ENCODE results near the gene P2RX1. TPM values are rescaled to one million over a fixed set of nuclear protein-coding genes. Genes with fewer than 3 reads are reported as not detected.
A peak's percentile ranks its signal among the peaks of the same experiment; 100 is the strongest.

Gene P2RX1
- total RNA-seq, 6 experiments from 2014 or later: 0.08 TPM; not detected in 5

DNA sequence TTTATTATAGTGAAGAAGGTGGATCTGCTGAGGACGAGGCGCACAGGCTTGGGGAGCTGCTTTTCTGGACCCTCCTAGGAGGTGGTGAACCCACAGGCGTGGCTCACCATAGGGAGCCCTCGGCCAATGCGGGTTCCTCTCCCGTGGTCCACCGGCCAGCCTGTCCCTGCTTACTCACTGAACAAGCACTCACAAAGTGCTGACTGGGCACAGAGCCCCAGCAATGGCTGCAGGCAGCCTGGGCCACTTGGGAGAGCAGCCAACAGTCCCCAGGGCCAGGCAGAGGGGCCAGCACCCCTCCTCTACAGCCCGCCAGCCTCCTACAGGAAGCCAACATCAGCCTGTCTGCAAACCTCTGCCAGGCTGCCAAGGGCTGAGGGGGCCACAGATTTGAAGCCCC lies 51.1 kb downstream of the P2RX1 start:
- TF ChIP-seq, protein P1, sequence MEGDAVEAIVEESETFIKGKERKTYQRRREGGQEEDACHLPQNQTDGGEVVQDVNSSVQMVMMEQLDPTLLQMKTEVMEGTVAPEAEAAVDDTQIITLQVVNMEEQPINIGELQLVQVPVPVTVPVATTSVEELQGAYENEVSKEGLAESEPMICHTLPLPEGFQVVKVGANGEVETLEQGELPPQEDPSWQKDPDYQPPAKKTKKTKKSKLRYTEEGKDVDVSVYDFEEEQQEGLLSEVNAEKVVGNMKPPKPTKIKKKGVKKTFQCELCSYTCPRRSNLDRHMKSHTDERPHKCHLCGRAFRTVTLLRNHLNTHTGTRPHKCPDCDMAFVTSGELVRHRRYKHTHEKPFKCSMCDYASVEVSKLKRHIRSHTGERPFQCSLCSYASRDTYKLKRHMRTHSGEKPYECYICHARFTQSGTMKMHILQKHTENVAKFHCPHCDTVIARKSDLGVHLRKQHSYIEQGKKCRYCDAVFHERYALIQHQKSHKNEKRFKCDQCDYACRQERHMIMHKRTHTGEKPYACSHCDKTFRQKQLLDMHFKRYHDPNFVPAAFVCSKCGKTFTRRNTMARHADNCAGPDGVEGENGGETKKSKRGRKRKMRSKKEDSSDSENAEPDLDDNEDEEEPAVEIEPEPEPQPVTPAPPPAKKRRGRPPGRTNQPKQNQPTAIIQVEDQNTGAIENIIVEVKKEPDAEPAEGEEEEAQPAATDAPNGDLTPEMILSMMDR (IDR thresholded peaks at IDR 0.05): no peak
- Mint-ChIP-seq H3K27me3 (ENCODE audit: insufficient read depth) (peaks cover 2% of the 10 kb centered on the region), H3K4me1 (ENCODE audit: low read depth) (peaks cover 11% of the 10 kb centered on the region), H3K4me3 (no peak overlapping the region), H3K36me3 (ENCODE audit: low read depth) (peaks cover 5% of the 10 kb centered on the region; the same call in 1 of the 2 replicates), H3K9me3 (no peaks in the 10 kb centered on the region), H3K27ac (peak overlapping the region; percentile 78)
- DNase-seq: peak; percentile 75

DNA sequence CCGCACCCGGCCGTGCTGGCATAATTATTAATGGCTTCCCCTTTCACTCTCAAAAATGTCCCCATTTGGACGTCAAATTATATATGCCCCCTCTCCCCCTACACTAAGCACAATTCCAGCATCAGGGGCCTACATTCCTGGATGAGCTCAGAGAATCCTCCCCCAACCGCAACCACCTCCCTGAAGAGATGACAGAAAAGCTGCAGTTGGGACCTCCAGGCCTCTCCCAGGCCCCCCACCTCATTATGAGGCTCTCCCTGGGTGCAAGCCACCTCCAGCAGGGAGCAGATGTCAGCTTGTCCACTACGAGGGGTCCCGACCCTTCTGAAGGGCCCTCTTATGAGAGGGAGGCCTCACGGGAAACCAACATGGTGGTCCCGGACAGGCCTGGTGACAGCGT lies 51.7 kb downstream of the P2RX1 start:
- Mint-ChIP-seq H3K27me3 (ENCODE audit: insufficient read depth) (peaks cover 3% of the 10 kb centered on the region), H3K9me3 (no peaks in the 10 kb centered on the region), H3K4me3 (no peak overlapping the region), H3K36me3 (ENCODE audit: low read depth) (peaks cover 5% of the 10 kb centered on the region; the same call in 1 of the 2 replicates), H3K27ac (no peak overlapping the region), H3K4me1 (ENCODE audit: low read depth) (peaks cover 11% of the 10 kb centered on the region)
- DNase-seq: no peak
- TF ChIP-seq, protein P1 (IDR thresholded peaks at IDR 0.05): no peak

DNA sequence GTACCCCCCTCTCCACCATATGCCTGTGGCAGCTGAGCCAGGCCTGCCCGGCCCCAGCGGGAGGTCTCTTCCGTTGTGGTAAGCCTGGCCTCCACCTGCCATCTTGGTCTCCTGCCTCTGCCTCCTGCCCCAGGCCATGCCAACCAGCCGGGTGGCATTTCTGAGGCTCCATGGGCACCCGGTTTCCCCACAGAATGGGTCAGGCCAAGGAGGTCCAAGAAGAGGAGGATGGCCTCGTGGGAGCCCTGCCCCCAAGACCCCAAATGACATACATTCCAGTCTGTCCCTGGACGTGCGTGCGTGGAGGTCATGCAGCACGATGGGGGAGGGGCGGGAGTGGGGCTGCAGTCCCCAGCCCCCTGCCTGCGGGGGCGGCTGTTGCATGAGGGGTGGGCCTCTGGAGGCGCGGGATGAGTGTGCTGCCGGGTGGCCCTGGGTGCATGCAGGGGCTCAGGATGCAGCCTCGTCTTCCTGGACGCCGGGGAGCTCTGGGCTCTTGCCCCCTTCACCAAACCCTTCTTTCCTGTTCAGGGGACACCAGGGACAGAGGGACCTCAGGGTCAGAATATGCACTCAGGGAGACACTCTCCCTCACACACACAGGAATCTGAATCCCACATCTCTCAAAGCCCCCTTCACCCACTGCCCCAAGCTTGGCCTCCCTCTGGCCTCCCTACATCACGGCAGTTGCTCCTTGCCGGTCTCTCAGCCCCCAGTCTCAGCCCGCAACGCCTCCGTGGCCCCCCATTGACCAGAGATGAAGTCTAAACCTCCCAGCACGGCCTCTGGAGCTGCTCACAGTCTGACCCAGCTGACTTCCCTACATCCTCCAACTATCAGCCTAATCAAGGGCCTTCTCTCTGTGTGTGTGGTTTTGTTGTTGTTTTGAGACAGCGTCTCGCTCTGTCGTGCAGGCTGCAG lies 54.2 kb downstream of the P2RX1 start:
- Mint-ChIP-seq H3K4me1 (ENCODE audit: low read depth) (peaks cover 11% of the 10 kb centered on the region), H3K27ac (no peak overlapping the region), H3K36me3 (ENCODE audit: low read depth) (peaks cover 5% of the 10 kb centered on the region; the same call in 1 of the 2 replicates), H3K27me3 (ENCODE audit: insufficient read depth) (peaks cover 3% of the 10 kb centered on the region; the same call in 1 of the 2 replicates), H3K9me3 (no peaks in the 10 kb centered on the region), H3K4me3 (no peak overlapping the region)
- no peak for DNase-seq
- TF ChIP-seq, protein P1 (IDR thresholded peaks at IDR 0.05): no peak

DNA sequence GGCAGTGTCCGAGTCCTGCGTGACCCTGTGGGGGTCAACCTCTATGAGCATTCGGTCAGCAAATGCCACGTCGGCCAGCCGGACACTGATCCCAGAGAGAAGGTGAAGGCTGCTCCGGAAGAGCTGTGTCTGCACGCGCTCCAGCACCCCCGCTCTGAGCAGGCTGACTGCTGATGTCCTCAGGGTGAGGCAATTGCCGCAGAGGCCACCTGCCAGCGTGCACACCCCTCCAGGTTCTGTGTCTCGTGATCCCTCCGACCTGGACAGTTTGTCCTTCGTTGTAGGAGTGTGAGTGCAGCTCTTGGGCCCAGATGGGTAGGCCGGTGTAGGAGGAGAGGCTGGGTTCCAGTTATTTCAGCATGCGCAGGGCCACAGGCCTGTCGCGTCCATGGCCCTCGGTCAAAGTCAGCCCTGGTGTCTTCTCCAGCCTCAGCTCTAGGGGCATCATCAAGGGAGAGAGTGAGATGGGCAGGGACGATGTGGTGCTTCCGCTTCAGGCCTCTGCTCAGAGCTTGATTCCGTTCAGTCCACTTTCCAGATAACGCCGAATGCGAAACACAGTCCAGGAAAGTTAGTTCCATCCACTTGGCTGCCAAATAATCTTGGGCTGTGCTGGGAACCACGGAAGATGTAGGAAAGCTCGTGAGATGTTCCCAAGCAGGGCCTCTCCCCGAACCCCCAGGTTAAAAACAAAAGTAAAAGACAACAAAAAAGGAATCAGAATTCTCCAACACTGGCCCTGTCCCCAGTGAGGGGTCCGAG lies 55.1 kb downstream of the P2RX1 start:
- DNase-seq: no peak
- Mint-ChIP-seq H3K27me3 (ENCODE audit: insufficient read depth) (0 out of 2 replicates have a peak, but pooled peaks cover 2% of the 10 kb centered on the region), H3K36me3 (ENCODE audit: low read depth) (peaks cover 5% of the 10 kb centered on the region; the same call in 1 of the 2 replicates), H3K4me3 (no peak overlapping the region), H3K4me1 (ENCODE audit: low read depth) (peaks cover 11% of the 10 kb centered on the region), H3K9me3 (no peaks in the 10 kb centered on the region), H3K27ac (no peak overlapping the region)
- TF ChIP-seq, protein P1 (IDR thresholded peaks at IDR 0.05): no peak

DNA sequence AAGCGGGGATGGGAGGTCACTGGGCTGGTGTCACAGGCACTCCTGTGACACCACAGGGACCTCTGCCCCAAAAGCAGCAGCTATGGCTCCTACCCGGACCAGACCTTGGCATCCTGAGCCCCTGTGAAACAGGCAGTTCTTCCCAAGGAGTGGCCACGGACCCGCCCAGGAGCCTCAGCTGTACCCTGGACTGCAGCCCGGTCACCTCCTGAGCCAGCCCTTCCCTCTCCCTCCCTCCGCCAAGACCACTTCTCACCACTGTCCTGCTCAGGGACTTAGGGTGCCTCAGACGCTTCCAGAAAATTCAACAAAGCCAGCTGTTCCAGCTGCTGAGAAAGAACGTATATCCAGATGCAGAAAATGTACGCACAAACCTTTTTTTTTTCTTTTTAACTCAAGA lies 56.3 kb downstream of the P2RX1 start:
- Mint-ChIP-seq H3K36me3 (ENCODE audit: low read depth) (peaks cover 5% of the 10 kb centered on the region; the same call in 1 of the 2 replicates), H3K27me3 (ENCODE audit: insufficient read depth) (peaks cover 2% of the 10 kb centered on the region; the same call in 1 of the 2 replicates), H3K27ac (no peak overlapping the region), H3K4me1 (ENCODE audit: low read depth) (peaks cover 2% of the 10 kb centered on the region), H3K9me3 (no peaks in the 10 kb centered on the region), H3K4me3 (no peak overlapping the region)
- no peak for DNase-seq
- TF ChIP-seq, protein P1 (IDR thresholded peaks at IDR 0.05): no peak
